Peyer's patch (tissue), 4 donors: Measurements from ENCODE around the gene HEXIM2.

Experiments
- CTCF ChIP-seq, 6 experiments: fragments of 450-650 bp in 4 of 6; fragments of 200-600 bp in 2 of 6; sonication (generic) in 1 of 6; IDR thresholded peaks; one replicate each; pipeline ENCODE4 v1.5.1; 2017 to 2019; ENCODE audit warnings: antibody characterized with exemption in 6 of 6, mild to moderate bottlenecking in 3 of 6, moderate library complexity in 1 of 6
- POLR2A ChIP-seq, 2 donors: fragments of 450-650 bp; IDR thresholded peaks; one replicate each; pipeline ENCODE4 v1.5.1; 2017; ENCODE audit warnings: antibody characterized with exemption in 2 of 2, mild to moderate bottlenecking in 2 of 2, moderate library complexity in 2 of 2

- TF ChIP-seq CTCF (IDR thresholded peaks at IDR 0.05), result no peak
- TF ChIP-seq POLR2A (IDR thresholded peaks at IDR 0.05), result no peak
These were observed 29.4 kb upstream of the HEXIM2 start, which contains the start of gene PLCD3 for GRCh38 chr17:45132320-45132571.
